ENCODE measurements around the gene RPL10. TPM values are rescaled to one million over a fixed set of nuclear protein-coding genes. Genes with fewer than 3 reads are reported as not detected.
A peak's percentile ranks its signal among the peaks of the same experiment; 100 is the strongest.

Gene RPL10
- 3,014 and 6,561 TPM in 2 replicates for total RNA-seq (2014; rRNA removed; shearing (Covaris generic))
- polyA plus RNA-seq (2016; fragmentation: Nextera tagmentation; extraction: Ambion mirVana) = 1,381 and 1,435 TPM in 2 replicates

DNA sequence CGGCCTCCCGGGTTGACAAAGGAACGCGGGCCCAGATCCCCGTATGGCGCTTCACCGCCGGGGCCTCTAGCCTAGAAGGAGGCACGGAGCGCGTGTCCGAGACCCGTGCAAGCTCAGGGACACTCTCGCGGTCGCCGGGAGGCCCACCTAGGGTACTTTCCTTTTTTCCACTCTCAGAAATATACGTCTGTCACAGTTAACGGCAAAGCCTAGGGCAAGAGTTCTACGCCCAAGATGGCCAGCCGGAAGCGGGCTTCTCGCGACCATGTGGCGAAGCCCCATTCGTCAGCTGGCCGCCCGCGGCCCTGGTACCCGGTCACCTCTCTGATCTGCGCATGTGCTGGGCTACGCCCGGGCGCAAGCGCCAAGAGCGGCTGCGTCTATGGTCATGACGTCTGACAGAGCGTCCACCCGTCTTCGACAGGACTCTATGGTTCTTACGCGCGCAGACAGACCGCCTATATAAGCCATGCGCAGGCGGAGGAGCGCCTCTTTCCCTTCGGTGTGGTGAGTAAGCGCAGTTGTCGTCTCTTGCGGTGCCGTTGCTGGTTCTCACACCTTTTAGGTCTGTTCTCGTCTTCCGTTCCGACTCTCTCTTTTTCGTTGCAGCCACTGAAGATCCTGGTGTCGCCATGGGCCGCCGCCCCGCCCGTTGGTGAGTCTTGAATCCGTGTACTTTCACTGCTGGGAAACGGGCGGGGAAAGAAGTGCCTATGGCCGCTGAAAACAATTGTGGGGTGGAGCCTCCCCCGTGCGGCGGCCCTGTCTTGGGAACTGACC is at the start of gene RPL10:
Gene RPL10 (plus strand): TSS at position 490 of the 780 bp plus-strand sequence. CDS start 143 bp downstream, at position 633.
- Histone ChIP-seq H3K27ac (peak within 1 kb of the TSS; percentile 100), H3K4me3 (peak within 1 kb of the TSS; percentile 85), H3K27me3 (replicated peaks; ENCODE audit: insufficient read depth) (no peaks in the 10 kb centered on the region), H3K36me3 (ENCODE audit: low read depth) (peaks cover 24% of the 10 kb centered on the region), H3K79me2 (ENCODE audit: insufficient read depth) (peaks cover 28% of the 10 kb centered on the region), H4K20me1 (ENCODE audit: insufficient read depth) (no peaks in the 10 kb centered on the region), H3F3A (ENCODE audit: insufficient read depth) (peaks cover 40% of the 10 kb centered on the region), H3K9me3 (ENCODE audit: low read depth) (no peaks in the 10 kb centered on the region), H2AFZ (peak within 1 kb of the TSS; percentile 51), H3K9ac (peak within 1 kb of the TSS; percentile 100), H3K4me1 (ENCODE audit: insufficient read depth) (no peaks in the 10 kb centered on the region; the same call in 1 of the 2 replicates), H3K4me2 (ENCODE audit: unreplicated experiment) (peak within 1 kb of the TSS; percentile 90), H3K9me2 (ENCODE audit: insufficient read depth) (no peaks in the 10 kb centered on the region)
- TF ChIP-seq EZH2phosphoT487 (IDR thresholded peaks at IDR 0.05; ENCODE audit: insufficient read depth, low read depth) (no peak), EZH2 (IDR thresholded peaks at IDR 0.05; ENCODE audit: insufficient read depth, poor library complexity, severe bottlenecking) (no peak)
- in situ Hi-C loops (cut with MboI) = no loop called here
- 0 to 1% methylated on average over 30 to 62 of the region's 69 CpGs for WGBS, 2 experiments (ENCODE audit: low coverage in 1 of 2, low lambda C conversion rate in 2 of 2, missing lambda C conversion rate in 2 of 2)
- peak; percentile 95 for DNase-seq

DNA sequence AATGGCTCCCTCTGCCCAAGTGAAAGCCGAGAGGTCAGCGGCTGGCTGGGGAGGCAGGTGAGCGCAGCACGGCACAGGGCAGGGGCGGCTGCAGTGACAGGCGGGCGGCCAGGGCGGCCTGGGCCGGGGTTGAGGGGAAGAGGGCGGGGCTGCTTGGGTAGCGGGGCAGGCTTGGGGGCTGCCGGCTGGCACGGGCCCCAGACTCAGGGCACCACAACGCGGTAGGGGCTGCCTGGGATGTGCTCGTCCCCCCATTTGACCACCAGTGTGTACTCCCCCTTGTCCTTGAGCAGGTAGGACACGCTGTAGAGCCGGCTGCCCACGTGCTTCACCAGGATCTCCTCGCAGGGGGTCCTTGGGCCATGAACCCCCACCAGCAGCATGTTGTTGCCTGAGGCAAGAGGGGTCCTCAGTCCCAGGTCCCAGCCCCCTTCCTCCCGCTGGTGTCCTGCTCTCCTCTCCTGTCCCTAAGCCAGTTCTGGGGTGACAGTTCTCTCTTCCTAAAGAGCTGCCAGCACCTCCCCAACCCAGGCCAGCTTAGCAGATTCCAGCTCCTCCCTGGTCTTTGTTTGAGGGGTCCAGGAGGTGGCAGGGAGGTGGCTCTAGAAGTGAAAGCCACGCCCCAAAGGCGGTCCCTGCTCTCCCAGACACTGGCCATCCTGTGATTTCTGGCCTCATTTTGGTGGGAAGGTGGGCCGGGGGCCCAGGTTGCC is 49.4 kb upstream of the RPL10 start:
- Histone ChIP-seq H3K4me1 (ENCODE audit: insufficient read depth) (no peaks in the 10 kb centered on the region), H4K20me1 (ENCODE audit: insufficient read depth) (no peaks in the 10 kb centered on the region), H3K9ac (no peak overlapping the region), H3K79me2 (ENCODE audit: insufficient read depth) (no peaks in the 10 kb centered on the region), H3K9me2 (ENCODE audit: insufficient read depth) (no peaks in the 10 kb centered on the region), H3K27me3 (replicated peaks; ENCODE audit: insufficient read depth) (no peaks in the 10 kb centered on the region), H3K9me3 (ENCODE audit: low read depth) (no peaks in the 10 kb centered on the region), H3K4me2 (ENCODE audit: unreplicated experiment) (no peak overlapping the region), H2AFZ (no peak overlapping the region), H3K27ac (peak overlapping the region; percentile 30; the same call in 1 of the 2 replicates), H3F3A (ENCODE audit: insufficient read depth) (peaks cover 19% of the 10 kb centered on the region), H3K36me3 (ENCODE audit: low read depth) (peaks cover 16% of the 10 kb centered on the region; the same call in 1 of the 2 replicates), H3K4me3 (no peak overlapping the region)
- TF ChIP-seq EZH2phosphoT487 (IDR thresholded peaks at IDR 0.05; ENCODE audit: insufficient read depth, low read depth) (no peak), EZH2 (IDR thresholded peaks at IDR 0.05; ENCODE audit: insufficient read depth, poor library complexity, severe bottlenecking) (no peak)
- DNase-seq = no peak
- in situ Hi-C loops (cut with MboI) = no loop called here
- WGBS, 2 experiments (ENCODE audit: low coverage in 1 of 2, low lambda C conversion rate in 2 of 2, missing lambda C conversion rate in 2 of 2) = 89 to 96% methylated on average over 7 to 19 of the region's 24 CpGs

DNA sequence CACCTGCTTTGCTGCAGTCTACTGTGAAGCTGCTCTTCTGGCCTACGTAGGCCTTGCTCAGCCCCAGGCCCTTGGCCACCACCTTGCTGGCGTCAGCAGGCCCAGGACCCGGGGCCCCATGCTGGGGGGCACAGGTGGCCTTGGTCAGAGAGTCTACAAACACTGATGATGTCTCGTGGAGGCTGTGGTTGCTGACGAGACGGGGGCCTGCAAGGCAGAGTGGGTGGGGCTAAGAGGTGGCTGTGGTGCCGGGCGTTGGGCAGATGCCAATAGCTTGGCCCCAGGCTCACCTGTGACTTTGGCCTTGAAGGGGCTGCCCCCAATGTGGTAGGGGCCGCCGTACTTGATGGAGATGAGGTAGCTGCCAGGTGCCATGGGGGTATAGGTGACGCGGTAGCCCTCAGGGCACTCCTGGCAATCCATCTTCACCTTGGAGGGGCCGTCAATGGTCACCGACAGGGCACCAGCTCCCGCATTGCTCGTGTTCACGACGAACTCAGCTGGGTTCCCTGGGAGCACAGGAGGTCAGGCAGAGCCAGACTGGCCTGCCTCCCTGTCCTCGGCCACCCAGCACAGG is 48.7 kb upstream of the RPL10 start:
- Histone ChIP-seq H3K9ac (no peak overlapping the region), H3K79me2 (ENCODE audit: insufficient read depth) (no peaks in the 10 kb centered on the region), H3K4me1 (ENCODE audit: insufficient read depth) (no peaks in the 10 kb centered on the region), H3K4me3 (no peak overlapping the region), H3K36me3 (ENCODE audit: low read depth) (peaks cover 16% of the 10 kb centered on the region; the same call in 1 of the 2 replicates), H3F3A (ENCODE audit: insufficient read depth) (peaks cover 19% of the 10 kb centered on the region), H2AFZ (no peak overlapping the region), H3K27me3 (replicated peaks; ENCODE audit: insufficient read depth) (no peaks in the 10 kb centered on the region), H3K9me3 (ENCODE audit: low read depth) (no peaks in the 10 kb centered on the region), H4K20me1 (ENCODE audit: insufficient read depth) (no peaks in the 10 kb centered on the region), H3K4me2 (ENCODE audit: unreplicated experiment) (no peak overlapping the region), H3K27ac (peak overlapping the region; percentile 30; the same call in 1 of the 2 replicates), H3K9me2 (ENCODE audit: insufficient read depth) (no peaks in the 10 kb centered on the region)
- 50 to 75% methylated on average over 7 to 15 of the region's 19 CpGs for WGBS, 2 experiments (ENCODE audit: low coverage in 1 of 2, low lambda C conversion rate in 2 of 2, missing lambda C conversion rate in 2 of 2)
- DNase-seq = peak; percentile 1
- in situ Hi-C loops (cut with MboI) = no loop called here
- no peak for TF ChIP-seq EZH2 (IDR thresholded peaks at IDR 0.05; ENCODE audit: insufficient read depth, poor library complexity, severe bottlenecking)

DNA sequence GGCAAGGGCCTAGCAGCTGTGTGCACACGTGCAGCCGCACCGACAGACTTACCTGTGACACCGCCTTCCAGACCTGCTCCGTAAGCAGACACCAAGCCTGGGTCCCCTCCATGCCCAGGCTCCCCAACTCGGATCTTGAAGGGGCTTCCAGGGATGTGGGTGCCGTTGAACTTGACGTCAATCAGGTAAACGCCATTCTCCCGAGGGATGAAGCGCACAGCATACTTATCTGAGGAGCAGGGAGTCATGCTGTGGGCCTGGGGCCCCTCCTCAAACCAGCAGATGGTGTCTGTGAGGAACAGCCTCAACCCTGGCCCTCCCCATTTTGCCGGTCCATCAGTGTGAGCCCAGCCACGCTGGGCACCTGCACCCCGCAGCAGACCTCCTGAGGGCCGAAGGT is 48.2 kb upstream of the RPL10 start:
- in situ Hi-C loops (cut with MboI) = no loop called here
- no peak overlapping the region for H3K4me3 ChIP-seq
- TF ChIP-seq EZH2 (IDR thresholded peaks at IDR 0.05; ENCODE audit: insufficient read depth, poor library complexity, severe bottlenecking) (no peak), EZH2phosphoT487 (IDR thresholded peaks at IDR 0.05; ENCODE audit: insufficient read depth, low read depth) (no peak)
- DNase-seq = peak; percentile 0
- peaks cover 16% of the 10 kb centered on the region; the same call in 1 of the 2 replicates for H3K36me3 ChIP-seq (ENCODE audit: low read depth)
- H4K20me1 ChIP-seq (ENCODE audit: insufficient read depth) = no peaks in the 10 kb centered on the region
- no peaks in the 10 kb centered on the region for H3K4me1 ChIP-seq (ENCODE audit: insufficient read depth)
- 83 to 85% methylated on average over 14 to 15 of the region's 15 CpGs for WGBS, 2 experiments (ENCODE audit: low coverage in 1 of 2, low lambda C conversion rate in 2 of 2, missing lambda C conversion rate in 2 of 2)
- no peaks in the 10 kb centered on the region for H3K79me2 ChIP-seq (ENCODE audit: insufficient read depth)
- H3K27me3 ChIP-seq (replicated peaks; ENCODE audit: insufficient read depth) = no peaks in the 10 kb centered on the region
- H3K9me2 ChIP-seq (ENCODE audit: insufficient read depth) = no peaks in the 10 kb centered on the region
- peaks cover 19% of the 10 kb centered on the region for H3F3A ChIP-seq (ENCODE audit: insufficient read depth)
- H3K27ac ChIP-seq = no peak overlapping the region
- no peak overlapping the region for H3K4me2 ChIP-seq (ENCODE audit: unreplicated experiment)
- H2AFZ ChIP-seq = no peak overlapping the region
- no peak overlapping the region for H3K9ac ChIP-seq
- H3K9me3 ChIP-seq (ENCODE audit: low read depth) = no peaks in the 10 kb centered on the region
